Transverse colon (tissue), 3 donors: Measurements from ENCODE around the gene RACK1.
"Not testable (repeated sequence)": the region's sequence is repeated elsewhere in the genome, so short reads cannot be mapped to it uniquely, and the experiment has no call there.

Experiments
- POLR2A ChIP-seq: fragments of 450-650 bp; IDR thresholded peaks from one replicate; pipeline ENCODE4 v1.6.1; 2016; ENCODE audit warnings: antibody characterized with exemption, mild to moderate bottlenecking, moderate library complexity
- TF ChIP-seq, protein P1 (sequence below), 5 experiments: fragments of 200-600 bp in 3 of 5; fragments of 450-650 bp in 2 of 5; sonication (generic) in 3 of 5; IDR thresholded peaks; 1 replicate in 2 of 5; 2 replicates in 3 of 5; pipeline ENCODE4 v1.5.1; 2016 to 2017; ENCODE audit warnings: antibody characterized with exemption in 5 of 5, inconsistent platforms in 3 of 5, mild to moderate bottlenecking in 2 of 5, moderate library complexity in 1 of 5

DNA sequence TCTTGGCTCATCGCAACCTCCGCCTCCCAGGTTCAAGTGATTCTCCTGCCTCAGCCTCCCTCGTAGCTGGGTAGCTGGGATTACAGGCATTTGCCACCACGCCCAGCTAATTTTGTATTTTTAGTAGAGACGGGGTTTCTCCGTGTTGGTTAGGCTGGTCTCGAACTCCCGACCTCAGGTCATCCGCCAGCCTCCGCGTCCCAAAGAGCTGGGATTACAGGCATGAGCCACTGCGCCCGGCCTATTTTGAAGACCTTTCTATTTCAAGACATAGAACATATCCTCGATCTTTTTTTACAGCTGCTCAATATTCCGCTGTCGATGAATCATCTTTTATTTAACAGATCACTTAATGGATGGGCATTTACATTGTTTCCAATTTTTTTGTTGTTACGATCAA lies 33.0 kb downstream of the RACK1 start:
- TF ChIP-seq, protein P1, sequence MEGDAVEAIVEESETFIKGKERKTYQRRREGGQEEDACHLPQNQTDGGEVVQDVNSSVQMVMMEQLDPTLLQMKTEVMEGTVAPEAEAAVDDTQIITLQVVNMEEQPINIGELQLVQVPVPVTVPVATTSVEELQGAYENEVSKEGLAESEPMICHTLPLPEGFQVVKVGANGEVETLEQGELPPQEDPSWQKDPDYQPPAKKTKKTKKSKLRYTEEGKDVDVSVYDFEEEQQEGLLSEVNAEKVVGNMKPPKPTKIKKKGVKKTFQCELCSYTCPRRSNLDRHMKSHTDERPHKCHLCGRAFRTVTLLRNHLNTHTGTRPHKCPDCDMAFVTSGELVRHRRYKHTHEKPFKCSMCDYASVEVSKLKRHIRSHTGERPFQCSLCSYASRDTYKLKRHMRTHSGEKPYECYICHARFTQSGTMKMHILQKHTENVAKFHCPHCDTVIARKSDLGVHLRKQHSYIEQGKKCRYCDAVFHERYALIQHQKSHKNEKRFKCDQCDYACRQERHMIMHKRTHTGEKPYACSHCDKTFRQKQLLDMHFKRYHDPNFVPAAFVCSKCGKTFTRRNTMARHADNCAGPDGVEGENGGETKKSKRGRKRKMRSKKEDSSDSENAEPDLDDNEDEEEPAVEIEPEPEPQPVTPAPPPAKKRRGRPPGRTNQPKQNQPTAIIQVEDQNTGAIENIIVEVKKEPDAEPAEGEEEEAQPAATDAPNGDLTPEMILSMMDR (IDR thresholded peaks at IDR 0.05) = not testable (repeated sequence)
- TF ChIP-seq POLR2A = not testable (repeated sequence)
